Vagina (tissue), 1 donor: ENCODE data around the gene NBPF1. TPM values are rescaled to one million over a fixed set of nuclear protein-coding genes. Genes with fewer than 3 reads are reported as not detected.

Experiments
- small RNA-seq: library from RNA; depleted of rRNA; stranded (forward); fragments of <200 nt; gene quantifications from one replicate; pipeline ENCODE3, GENCODE V24; 2016
- total RNA-seq: library from RNA; depleted of rRNA; stranded (reverse); fragments of >200 nt; gene quantifications from one replicate; pipeline ENCODE4 v1.2.3, GENCODE V29; 2016

The NBPF1 gene
- total RNA-seq, 1 donor from 2014 or later = 45.9 TPM

Small RNA genes lying within 50 kb of the gene (small RNA-seq; reads per million reads assigned to genes)
- gene RNU1-1 (not detected), gene RNU1-6P (not detected)

Other genes starting within 250 kb of the NBPF1 start
- gene SZRD1, start 246.3 kb downstream of the NBPF1 start, total RNA-seq = 52.3 TPM
- gene SPATA21, start 176.1 kb downstream of the NBPF1 start, total RNA-seq = not detected
- gene NECAP2, start 172.8 kb downstream of the NBPF1 start, total RNA-seq = 41.7 TPM
- gene RNU1-1, start 99.3 kb downstream of the NBPF1 start, total RNA-seq = 19,908 TPM
- gene RNU1-3, start 53.4 kb upstream of the NBPF1 start, total RNA-seq = 19,908 TPM
- gene RNU1-4, start 127.0 kb upstream of the NBPF1 start, total RNA-seq = 19,908 TPM